NCI-H1092 (cell line): Measurements from ENCODE around the gene GRAP2.
"Not testable (repeated sequence)": the region's sequence is repeated elsewhere in the genome, so short reads cannot be mapped to it uniquely, and the experiment has no call there.

Source experiments
- DNase-seq: peaks from one replicate; lab custom pipeline; 2025; lab: John Stamatoyannopoulos, UW

The GRAP2 gene

DNA sequence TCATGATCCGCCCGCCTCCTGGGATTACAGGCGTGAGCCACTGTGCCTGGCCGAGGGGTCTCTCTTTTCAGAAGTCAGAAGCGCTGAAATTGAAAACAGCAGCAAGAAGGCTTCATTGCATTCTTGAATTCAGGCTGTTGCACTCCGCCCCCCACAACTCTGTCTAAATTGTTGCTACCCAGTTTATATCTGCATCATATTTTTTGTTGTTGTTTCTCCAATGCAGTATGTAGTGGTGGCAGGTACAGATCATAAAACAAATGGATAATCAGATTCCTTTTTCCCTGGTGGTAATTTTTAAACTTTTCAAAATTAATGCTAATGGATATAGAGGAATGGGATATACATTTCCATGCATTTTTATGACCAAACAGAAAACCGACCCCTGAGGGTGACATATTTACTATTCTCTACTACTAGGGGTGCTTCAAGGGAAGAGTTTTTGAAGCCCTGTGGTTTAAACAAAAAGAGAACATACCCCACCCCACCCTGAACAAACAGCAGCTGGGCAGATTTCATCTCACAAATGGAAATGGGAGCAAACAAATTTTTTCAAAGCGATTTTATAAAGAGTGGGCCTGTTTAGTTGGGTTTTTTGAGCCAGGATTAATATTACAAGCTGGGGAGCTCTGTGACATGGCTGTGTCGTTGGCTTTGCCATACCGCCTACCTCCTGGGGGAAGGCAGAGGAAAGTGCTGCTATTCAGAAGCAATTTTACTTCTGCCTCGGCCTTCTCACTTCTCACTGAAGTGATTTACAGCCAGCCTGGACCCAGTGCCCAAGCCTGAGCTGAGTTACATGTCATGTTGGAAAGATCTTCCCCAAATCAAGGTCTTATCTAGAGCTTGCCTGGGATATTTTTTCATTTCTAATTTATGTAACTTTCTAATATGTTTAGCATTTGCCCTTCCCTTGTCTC is 43.3 kb downstream of the GRAP2 start:
- peak; percentile 22 for DNase-seq

DNA sequence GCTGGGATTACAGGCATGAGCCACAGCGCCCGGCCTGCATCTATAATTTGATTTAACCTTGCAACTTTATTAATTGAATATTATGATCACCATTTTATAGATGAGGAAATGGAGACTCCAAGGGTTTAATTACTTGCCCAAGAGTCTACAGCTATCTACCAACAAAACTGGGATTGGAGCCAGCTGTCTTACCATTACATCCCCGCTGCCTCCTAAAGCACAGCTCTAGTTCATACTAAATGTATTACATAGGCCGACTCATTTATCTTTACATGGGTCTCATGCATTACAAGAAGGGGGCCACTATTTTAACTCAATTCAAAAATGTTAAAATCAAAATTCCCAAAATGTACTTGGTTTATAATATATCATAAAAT is 45.2 kb downstream of the GRAP2 start:
- no peak for DNase-seq

DNA sequence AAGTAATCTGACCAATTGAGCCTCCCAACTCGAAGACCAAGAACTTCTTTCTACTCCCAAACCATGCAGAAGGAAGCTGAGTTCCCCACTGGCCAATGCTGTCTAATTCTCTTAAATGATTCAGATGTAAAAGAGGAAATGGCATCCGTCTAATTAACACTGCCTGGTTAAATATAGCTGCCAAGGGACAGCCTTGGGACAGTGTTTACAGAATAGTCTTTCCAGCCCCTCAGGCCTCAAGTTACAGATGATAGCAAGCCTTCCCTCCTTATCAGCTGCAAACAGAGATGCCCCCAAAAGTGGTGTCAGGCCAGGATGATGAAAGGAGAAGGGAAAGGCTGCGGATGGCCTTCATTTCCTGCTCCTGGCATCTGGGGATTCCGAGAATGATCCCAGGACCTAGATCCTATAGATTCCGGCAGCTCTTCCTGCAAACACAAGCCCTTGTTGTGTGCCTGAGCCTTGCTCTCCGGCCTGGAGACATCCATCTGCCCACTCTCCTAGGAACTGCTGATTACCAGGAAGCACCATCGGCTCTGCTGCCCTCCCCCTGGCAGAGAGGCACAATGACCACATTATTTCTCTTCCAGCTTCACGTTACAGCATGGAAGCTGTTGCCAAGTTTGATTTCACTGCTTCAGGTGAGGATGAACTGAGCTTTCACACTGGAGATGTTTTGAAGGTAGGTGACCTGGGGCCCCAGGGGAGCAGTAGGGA is 45.8 kb downstream of the GRAP2 start:
- DNase-seq: peak; percentile 65

DNA sequence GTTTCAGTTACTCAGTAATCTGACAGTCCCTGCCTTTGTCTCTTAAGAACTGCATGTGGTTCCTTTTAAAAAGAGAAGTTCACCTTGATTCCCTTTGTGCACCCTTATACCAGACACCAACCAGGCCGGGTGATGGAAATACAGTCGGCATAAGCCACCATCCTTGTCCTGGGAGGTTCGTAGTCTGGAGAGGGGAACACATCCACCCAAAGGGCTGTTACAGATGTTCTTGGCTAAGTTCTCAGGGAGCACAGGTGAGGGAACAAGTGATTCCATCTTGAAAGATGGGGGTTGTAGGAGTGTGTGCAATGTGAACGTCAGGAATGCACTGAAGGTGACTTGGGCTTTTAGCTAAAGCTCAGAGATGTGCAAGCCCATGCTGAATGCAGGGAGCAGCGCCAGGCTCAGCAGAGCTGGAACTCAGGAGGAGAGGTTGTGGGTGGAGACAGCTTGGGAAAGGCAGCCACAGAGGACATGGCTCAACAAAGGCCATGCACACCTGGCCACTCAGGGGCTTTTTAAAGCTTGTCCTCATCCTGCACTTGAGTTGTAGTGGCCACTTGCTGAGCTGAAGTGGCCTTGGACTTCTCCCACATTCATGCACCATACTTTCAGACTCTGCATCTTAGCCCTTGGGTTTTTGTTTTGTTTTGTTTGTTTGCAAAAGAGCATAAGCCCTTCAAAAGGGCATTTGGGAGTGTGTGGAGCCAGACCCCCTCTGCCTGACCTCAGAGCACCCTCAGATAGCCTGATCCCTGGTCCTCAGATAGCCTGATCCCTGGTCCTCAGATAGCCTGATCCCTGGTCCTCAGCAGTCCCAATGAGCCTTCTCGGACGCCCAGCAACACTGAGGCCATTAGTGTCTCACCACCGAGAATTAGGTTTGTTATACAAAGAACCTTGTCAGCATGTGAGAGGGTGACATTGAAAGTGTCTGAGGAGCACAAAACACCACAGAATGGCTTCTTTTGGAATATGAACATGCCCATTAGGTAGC is 46.6 kb downstream of the GRAP2 start:
- DNase-seq: peak; percentile 58

DNA sequence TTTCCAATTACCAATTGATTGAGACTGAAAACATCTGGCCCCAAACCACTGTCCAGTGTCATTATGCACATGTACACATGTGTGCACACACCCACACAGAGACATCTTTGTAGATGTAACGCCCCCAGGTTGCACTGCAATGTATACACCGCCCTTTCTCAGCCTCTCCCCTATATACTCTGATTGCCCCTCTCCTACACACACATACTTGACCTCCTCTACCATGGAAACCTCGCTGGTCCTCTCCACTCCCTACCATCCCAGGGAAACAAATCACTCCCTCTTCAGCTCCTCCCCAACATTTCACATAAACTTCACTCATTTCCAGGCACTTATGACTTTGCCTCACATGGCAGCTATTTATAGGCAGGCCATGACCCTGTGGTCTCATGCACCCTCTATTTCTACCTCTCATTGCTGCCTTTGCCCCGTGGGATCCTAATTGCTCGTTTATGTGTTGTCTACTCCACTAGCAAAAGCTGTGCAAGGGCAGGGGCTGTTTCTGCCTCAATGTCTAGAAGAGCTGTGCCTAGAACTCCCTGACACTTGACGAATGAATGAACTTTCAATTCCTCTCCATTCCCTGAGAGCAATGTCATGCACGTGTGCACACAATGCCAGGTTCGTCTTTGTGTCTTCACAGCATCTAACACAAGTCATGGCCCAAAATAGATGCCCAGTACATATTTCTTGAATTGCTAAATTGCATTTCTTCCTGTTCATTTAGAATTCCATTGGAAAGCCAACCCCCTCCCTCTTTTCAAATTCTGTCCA is 49.3 kb downstream of the GRAP2 start:
- DNase-seq: no peak

DNA sequence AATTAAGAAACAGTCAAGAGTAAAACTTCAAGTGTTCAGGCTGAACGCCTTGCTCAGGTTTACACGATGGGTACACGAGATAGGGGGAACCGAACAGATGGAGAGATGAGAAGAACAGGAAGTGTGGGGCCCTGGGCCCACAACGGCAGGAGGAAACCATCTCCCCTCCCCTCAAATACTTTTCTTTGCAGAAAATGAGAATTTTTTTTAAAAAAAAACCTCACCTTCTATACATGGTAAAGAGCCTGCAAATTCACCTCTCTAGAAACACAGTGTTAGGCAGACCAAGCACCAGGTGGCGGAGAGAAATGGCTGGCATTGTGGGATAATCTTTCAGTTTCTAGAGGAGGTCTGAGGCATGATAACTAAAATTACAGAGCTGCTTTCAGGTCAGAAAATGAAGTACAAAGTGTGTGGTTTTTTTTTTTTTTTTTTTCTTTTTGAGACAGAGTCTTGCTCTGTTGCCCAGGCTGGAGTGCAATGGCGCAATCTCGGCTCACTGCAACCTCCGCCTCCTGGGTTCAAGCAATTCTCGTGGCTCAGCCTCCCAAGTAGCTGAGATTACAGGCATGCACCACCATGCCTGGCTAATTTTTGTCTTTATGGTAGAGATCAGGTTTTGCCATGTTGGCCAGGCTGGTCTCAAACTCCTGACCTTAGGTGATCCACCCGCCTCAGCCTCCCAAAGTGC is 50.9 kb downstream of the GRAP2 start:
- not testable (repeated sequence) for DNase-seq

DNA sequence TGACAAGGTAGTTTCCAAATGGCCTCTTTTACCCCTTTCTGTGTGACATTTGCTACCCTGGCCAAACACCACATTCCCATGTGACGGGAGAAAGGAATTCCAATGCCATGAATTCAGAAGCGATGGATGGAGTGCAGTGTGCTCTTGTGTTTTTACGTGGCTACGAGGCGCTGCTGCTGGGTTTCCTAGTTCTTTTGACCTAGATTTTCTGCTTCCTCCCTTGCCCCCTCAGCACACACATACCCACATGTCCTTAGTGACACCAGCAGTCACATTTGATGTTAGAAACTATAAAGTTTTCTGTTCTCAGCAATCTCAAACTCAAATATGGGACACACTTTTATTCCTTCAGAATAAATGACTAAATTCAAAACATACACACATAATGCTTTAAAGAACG is 51.5 kb downstream of the GRAP2 start:
- DNase-seq: no peak

DNA sequence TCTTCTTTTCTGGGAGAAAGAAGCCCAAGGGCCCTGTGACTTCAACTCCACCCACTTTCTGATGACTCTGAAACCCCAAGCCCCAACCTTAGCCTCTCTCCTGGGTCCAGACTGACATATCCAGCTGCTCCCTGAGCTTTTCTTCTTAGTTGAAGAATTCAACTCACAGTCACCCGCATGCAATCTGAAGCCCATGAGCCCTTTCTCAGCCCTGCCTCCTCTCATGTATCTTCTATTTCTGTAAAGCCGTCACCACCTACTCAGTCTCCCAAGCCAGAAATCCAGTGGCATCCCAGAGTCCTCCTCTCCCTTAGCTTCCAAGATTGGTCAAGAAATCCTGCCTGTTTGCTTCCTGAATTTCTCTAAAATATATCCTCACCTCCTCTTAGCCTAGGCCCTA is 52.2 kb downstream of the GRAP2 start:
- DNase-seq: no peak

DNA sequence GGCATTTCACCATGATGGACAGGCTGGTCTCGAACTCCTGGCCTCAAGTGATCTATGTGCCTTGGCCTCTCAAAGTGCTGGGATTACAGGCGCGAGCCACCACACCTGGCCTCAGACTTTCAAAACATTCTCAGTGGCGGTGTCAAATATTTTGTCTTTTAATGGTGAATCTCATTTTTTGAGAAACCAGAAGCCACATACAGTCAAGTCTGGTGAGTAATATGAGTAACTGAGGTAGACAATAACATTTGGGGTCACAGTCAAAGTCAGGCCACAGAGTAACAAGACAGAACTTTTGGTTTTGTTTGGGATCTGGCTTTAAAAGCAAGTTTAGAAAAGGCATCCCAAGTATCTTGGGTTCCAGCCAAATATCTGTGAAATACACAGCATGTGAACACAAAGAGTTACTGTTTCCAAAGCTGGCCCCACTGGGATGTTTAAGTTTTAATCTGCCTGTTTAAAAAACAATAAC is 53.7 kb downstream of the GRAP2 start:
- DNase-seq: no peak

DNA sequence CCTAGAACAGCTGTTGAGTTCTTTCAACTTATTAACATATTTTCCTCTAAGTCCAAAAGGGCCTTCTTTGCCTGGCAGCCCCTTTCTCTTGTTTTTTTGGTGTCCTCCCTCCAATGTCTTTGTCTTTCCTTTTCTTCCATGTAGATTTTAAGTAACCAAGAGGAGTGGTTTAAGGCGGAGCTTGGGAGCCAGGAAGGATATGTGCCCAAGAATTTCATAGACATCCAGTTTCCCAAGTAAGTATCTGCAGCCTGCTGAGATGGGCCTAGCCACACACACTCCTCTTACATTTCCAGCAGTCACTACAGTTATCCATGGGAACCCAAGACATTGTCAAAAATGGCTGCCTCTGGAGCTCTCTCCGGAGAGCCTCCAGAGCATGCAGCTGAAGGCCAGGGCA is 54.8 kb downstream of the GRAP2 start:
- DNase-seq: no peak

DNA sequence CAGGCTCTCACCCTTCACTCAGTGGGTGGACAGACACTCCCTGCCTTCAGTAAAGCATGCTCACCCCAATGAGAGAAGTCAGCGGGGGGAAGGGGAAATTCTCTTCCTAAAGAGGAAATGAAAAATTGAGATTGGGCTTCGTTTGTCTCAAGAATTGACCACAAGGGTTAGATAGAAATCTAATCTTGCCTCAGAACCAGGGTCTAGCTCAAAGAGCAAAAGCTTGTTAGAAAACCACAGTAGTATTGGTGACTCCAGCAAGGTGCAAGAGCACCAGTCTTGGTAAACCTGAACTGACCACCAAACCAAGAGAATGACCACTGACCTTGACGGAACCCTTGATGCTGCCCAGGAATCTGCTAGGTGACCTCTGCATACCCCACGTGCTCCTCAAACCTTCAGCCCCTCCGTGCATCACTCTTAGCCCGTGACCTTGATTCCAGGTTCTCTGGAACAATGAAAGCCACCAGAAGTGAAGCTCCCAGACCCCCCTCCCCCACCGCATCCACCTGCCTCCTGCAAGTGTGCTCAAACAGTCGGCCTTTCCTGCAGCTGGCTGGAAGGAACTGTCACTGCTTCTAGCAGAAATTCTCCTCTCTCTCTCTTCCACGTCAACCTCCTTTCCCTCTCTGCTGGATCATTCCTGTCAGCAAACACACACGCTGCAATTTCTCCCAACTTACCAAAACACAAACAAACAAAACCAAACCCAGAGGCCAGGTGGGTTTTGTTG is 56.2 kb downstream of the GRAP2 start:
- no peak for DNase-seq

DNA sequence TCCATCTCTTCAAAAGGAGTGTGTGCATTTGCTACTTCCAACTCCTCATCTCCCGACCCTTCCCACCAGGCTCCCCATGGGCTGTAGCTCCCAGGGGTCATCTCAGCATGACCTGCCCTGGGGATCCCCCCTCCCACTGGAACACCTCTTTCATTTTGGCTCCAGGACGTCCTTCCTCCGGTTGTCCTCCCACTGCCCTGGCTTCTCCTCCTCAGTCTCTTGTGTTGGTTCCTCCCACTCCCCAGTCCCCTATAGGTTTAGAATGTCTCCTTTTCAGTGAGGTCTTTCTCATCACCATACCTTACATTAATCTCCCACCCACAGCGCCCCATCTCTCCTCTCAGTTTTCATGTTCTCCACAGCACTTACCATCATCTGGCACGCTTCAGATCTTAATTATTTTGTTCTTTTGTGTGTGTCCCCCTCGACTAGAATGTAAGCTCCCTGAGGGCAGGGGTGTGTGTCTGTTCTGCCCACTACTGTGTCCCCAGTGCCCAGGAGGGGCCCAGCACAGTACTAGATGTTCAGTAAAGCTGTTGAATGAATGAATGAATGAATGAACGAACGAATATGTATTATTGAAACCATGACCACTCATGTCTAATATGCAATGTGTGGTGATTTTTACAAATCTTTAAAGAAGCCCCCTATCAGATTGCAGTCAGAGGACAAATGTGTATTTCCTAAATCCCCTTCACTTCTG is 57.3 kb downstream of the GRAP2 start:
- no peak for DNase-seq

DNA sequence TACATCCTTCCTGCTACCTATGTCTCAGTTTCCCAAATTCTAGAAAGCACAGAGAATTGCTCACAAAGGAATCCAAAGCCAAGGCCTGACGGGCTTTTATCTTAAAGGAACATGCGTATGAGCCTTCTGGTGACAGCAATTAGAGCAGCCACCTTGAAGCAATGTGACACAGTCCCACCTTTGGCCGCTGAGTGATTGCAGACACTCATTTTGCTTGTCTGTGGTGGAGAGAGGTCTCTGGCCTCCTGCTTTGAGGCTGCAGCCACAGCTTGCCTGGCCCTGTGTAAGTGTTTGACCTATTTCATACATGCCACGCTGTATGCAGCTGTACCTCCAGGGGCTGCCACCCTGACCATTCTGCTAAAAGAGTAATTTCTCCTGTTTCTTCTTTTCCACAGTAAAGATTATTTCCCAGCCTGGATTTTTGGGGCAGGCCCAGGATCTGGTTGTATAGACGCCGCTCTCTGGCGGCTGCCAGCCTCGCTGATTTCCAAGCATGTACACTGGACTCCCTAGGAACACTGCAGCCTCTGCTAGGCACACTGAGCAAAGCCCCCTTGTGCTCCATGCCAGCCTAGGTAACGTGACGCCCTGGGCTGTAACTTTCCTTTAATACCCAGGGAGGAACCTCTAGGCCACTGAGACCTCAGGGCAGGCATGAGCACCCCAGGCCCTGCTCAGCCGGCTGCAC is 58.2 kb downstream of the GRAP2 start:
- DNase-seq: no peak

DNA sequence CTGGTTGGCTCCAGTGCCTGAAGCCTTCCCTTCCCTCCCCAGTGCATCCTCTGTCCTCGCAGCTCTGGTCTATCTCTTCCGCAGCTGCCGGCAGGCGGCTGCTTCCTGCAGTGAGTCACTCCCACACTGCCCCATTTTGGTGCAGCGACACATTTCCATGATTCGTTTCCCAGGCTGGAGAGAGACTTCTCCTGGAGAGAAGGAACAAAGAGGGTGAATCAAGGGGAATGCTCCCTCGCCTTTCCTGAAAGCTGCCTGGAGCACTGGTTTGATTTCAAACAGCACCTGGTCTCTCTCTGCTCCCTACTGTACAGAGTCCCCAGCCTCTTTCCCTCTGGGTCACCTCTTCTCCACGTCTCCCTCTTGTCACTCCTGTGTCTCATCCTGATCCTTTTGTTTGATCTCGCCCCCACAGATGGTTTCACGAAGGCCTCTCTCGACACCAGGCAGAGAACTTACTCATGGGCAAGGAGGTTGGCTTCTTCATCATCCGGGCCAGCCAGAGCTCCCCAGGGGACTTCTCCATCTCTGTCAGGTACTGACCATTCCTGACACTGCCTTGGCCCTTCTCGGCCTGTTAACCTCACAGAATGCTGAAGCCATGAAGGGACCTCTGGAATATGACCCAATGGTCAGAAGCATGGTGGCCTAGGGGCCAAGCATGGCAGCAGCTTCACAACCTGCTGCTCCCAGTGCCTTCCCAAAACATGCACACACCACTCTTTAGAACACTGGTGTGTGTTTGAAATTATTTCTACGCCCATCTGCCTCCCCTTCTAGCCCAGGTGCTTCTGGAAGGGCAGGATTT is 59.0 kb downstream of the GRAP2 start, which contains the start of gene TMA7B:
TMA7B (plus strand) TSS at position 758 of the 808 bp plus-strand sequence. CDS start 3,978 bp downstream, outside the sequence.
- DNase-seq: no peak

DNA sequence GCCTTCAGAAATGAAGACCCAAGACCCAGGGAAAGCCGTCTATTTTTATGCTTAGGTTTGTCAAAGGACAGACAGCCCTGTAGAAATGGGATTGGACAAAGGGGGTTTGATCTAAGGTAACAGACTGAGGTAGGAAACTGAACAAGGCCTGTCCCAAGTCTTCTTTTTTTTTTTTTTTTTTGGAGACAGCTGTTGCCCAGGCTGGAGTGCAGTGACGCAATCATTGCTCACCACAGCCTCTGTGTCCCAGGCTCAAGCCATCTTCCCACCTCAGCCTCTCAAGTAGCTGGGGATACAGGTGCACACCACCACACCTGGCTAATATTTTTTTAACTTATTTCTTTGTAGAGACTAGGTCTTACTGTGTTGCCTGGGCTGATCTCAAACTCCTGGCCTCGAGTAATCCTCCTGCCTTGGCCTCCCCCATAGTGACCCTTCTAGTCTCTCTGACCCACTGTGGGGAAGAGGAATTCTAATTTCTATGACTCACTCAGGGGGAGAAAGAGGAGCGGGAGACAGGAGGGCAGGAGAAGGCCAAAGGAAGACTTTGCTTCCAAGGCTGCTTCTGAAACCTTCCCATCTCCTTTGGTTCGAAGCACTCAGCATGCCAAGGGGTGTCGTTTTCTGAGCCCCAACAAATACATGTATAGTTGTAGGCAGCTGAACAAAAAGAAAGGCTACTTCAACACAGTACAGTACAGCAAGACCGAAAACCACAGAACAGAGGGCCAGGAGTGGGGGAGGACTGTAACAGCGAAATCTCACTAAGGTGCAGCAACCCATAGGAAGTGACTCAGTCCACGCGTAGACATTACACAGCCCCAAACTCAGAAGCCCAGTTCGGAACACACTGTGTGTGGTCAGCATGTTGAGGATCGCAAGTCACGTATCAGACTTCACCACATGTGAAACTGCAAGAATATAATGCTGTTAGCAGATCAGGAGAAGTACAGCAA is 60.2 kb downstream of the GRAP2 start:
- no peak for DNase-seq

DNA sequence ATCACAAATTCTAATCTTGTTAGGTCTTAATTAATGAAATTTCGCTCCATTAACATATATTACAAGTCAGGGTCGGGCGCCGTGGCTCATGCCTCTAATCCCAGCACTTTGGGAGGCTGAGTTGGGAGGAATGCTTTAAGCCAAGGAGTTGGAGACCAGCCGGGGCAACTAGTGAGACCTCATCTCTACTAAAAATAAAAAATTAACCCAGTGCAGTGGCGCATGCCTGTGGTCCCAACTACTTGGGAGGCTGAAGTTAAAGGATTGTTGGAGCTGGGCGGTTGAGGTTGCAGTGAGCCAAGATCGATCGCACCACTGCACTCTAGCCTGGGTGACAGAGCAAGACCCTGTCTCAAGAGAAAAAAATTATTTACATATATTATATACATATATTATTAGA is 61.2 kb downstream of the GRAP2 start:
- no peak for DNase-seq
